SHP77 treated with DMSO at 0.1 percent for 48 hours (cell line): Measurements from ENCODE around the gene PLAAT2.
"Not testable (repeated sequence)": the region's sequence is repeated elsewhere in the genome, so short reads cannot be mapped to it uniquely, and the experiment has no call there.

Experiments used
- DNase-seq: peaks from one replicate; lab custom pipeline; 2025; lab: John Stamatoyannopoulos, UW

Gene PLAAT2

GRCh38 chr11:63563201-63564055 lies at the start of gene PLAAT2:
TSS of gene PLAAT2 (minus strand) at chr11:63563379. CDS start at chr11:63563324, 55 bp downstream.
- no peak for DNase-seq

GRCh38 chr11:63612181-63612580 lies 49.0 kb upstream of the PLAAT2 start:
- DNase-seq = no peak

GRCh38 chr11:63611395-63611747 lies 48.2 kb upstream of the PLAAT2 start:
- DNase-seq = no peak

GRCh38 chr11:63610604-63611394 lies 47.6 kb upstream of the PLAAT2 start:
- no peak for DNase-seq

- DNase-seq = no peak
These were observed 46.9 kb upstream of the PLAAT2 start for GRCh38 chr11:63609971-63610580.

GRCh38 chr11:63609536-63609935 lies 46.4 kb upstream of the PLAAT2 start:
- no peak for DNase-seq

GRCh38 chr11:63608353-63609345 lies 45.5 kb upstream of the PLAAT2 start:
- DNase-seq = no peak

- DNase-seq = no peak
These were observed 40.0 kb upstream of the PLAAT2 start for GRCh38 chr11:63603180-63603518.

GRCh38 chr11:63602290-63603179 lies 39.4 kb upstream of the PLAAT2 start:
- not testable (repeated sequence) for DNase-seq

- no peak for DNase-seq
These were observed 36.3 kb upstream of the PLAAT2 start for GRCh38 chr11:63599211-63600122.

GRCh38 chr11:63598556-63598955 lies 35.4 kb upstream of the PLAAT2 start:
- no peak for DNase-seq

- DNase-seq = no peak
These were observed 32.1 kb upstream of the PLAAT2 start for GRCh38 chr11:63595296-63595695.

GRCh38 chr11:63592975-63593395 lies 29.8 kb upstream of the PLAAT2 start:
- no peak for DNase-seq

GRCh38 chr11:63590024-63590788 lies 27.0 kb upstream of the PLAAT2 start:
- DNase-seq = no peak

GRCh38 chr11:63589000-63589399 lies 25.8 kb upstream of the PLAAT2 start:
- no peak for DNase-seq

GRCh38 chr11:63586451-63587166 lies 23.4 kb upstream of the PLAAT2 start:
- DNase-seq = no peak

GRCh38 chr11:63583357-63583677 lies 20.1 kb upstream of the PLAAT2 start:
- DNase-seq = no peak

- DNase-seq = not testable (repeated sequence)
These were observed 18.0 kb upstream of the PLAAT2 start for GRCh38 chr11:63581224-63581623.
